ENCODE data around the gene CCDC154. TPM values are rescaled to one million over a fixed set of nuclear protein-coding genes. Genes with fewer than 3 reads are reported as not detected.
"Not testable (repeated sequence)": the region's sequence is repeated elsewhere in the genome, so short reads cannot be mapped to it uniquely, and the experiment has no call there.

Gene CCDC154
- total and polyA plus RNA-seq, 2 donors from 2014 or later = 1.8 to 2.8 TPM

GRCh38 chr16:1441391-1441829 lies 2.9 kb downstream of the CCDC154 start:
- no peak overlapping the region for H3K9ac ChIP-seq (ENCODE audit: low read length in 3 of 3)
- no peaks in the 10 kb centered on the region for H3K9me3 ChIP-seq (ENCODE audit: control insufficient read depth in 2 of 3, insufficient read depth in 1 of 3, low read length in 3 of 3)
- intact Hi-C loops (cut with DNase I) = no loop called here
- no peak overlapping the region for H3K27ac ChIP-seq (ENCODE audit: low read depth in 2 of 2, low read length in 2 of 2)
- no peak for TF ChIP-seq CTCF (IDR thresholded peaks at IDR 0.05; ENCODE audit: borderline replicate concordance, extremely low read depth, insufficient read depth)
- DNase-seq = no peak
- no peaks in the 10 kb centered on the region for H3K4me1 ChIP-seq (ENCODE audit: control insufficient read depth in 2 of 3, insufficient read depth in 2 of 3, low read depth in 1 of 3, low read length in 3 of 3)
- H3K27me3 ChIP-seq (ENCODE audit: control insufficient read depth, insufficient read depth, low read length) = no peaks in the 10 kb centered on the region
- no peak for FAIRE-seq
- H3K4me3 ChIP-seq (ENCODE audit: low read length in 3 of 3) = no peak overlapping the region
- H3K36me3 ChIP-seq (ENCODE audit: control insufficient read depth in 2 of 3, insufficient read depth in 3 of 3, low read length in 3 of 3) = no peaks in the 10 kb centered on the region

GRCh38 chr16:1439699-1440074 lies 4.7 kb downstream of the CCDC154 start:
- H3K4me3 ChIP-seq (ENCODE audit: low read length in 3 of 3); H3K9ac ChIP-seq (ENCODE audit: low read length in 3 of 3); H3K27ac ChIP-seq (ENCODE audit: low read depth in 2 of 2, low read length in 2 of 2); intact Hi-C loops (cut with DNase I); H3K4me1 ChIP-seq (ENCODE audit: control insufficient read depth in 2 of 3, insufficient read depth in 2 of 3, low read depth in 1 of 3, low read length in 3 of 3); FAIRE-seq; H3K9me3 ChIP-seq (ENCODE audit: control insufficient read depth in 2 of 3, insufficient read depth in 1 of 3, low read length in 3 of 3); DNase-seq; H3K27me3 ChIP-seq (ENCODE audit: control insufficient read depth, insufficient read depth, low read length); H3K36me3 ChIP-seq (ENCODE audit: control insufficient read depth in 2 of 3, insufficient read depth in 3 of 3, low read length in 3 of 3): not testable (repeated sequence)

- intact Hi-C loops (cut with DNase I) = no loop called here
- H3K4me3 ChIP-seq (ENCODE audit: low read length in 3 of 3) = no peak overlapping the region
- no peaks in the 10 kb centered on the region for H3K27me3 ChIP-seq (ENCODE audit: control insufficient read depth, insufficient read depth, low read length)
- no peaks in the 10 kb centered on the region for H3K36me3 ChIP-seq (ENCODE audit: control insufficient read depth in 2 of 3, insufficient read depth in 3 of 3, low read length in 3 of 3)
- no peaks in the 10 kb centered on the region for H3K9me3 ChIP-seq (ENCODE audit: control insufficient read depth in 2 of 3, insufficient read depth in 1 of 3, low read length in 3 of 3)
- H3K27ac ChIP-seq (ENCODE audit: low read depth in 2 of 2, low read length in 2 of 2) = no peak overlapping the region
- no peak for TF ChIP-seq CTCF (IDR thresholded peaks at IDR 0.05; ENCODE audit: borderline replicate concordance, extremely low read depth, insufficient read depth)
- H3K4me1 ChIP-seq (ENCODE audit: control insufficient read depth in 2 of 3, insufficient read depth in 2 of 3, low read depth in 1 of 3, low read length in 3 of 3) = no peaks in the 10 kb centered on the region
- DNase-seq = no peak
- FAIRE-seq = no peak
- H3K9ac ChIP-seq (ENCODE audit: low read length in 3 of 3) = no peak overlapping the region
Observed at GRCh38 chr16:1439058-1439698, 5.2 kb downstream of the CCDC154 start.

GRCh38 chr16:1438229-1439057 lies 5.9 kb downstream of the CCDC154 start:
- Histone ChIP-seq H3K27me3 (ENCODE audit: control insufficient read depth, insufficient read depth, low read length) (no peaks in the 10 kb centered on the region), H3K9me3 (ENCODE audit: control insufficient read depth in 2 of 3, insufficient read depth in 1 of 3, low read length in 3 of 3) (no peaks in the 10 kb centered on the region), H3K4me3 (ENCODE audit: low read length in 3 of 3) (no peak overlapping the region), H3K9ac (ENCODE audit: low read length in 3 of 3) (no peak overlapping the region), H3K27ac (ENCODE audit: low read depth in 2 of 2, low read length in 2 of 2) (no peak overlapping the region), H3K4me1 (ENCODE audit: control insufficient read depth in 2 of 3, insufficient read depth in 2 of 3, low read depth in 1 of 3, low read length in 3 of 3) (no peaks in the 10 kb centered on the region), H3K36me3 (ENCODE audit: control insufficient read depth in 2 of 3, insufficient read depth in 3 of 3, low read length in 3 of 3) (no peaks in the 10 kb centered on the region)
- DNase-seq (peak in 1 of 5 donors; percentile 31), FAIRE-seq (no peak)
- intact Hi-C loops (cut with DNase I) = no loop called here
- TF ChIP-seq CTCF (IDR thresholded peaks at IDR 0.05; ENCODE audit: borderline replicate concordance, extremely low read depth, insufficient read depth) = no peak

All from kidney (tissue), 14 donors.